Measurements from ENCODE around the gene PAQR4.
A peak's percentile ranks its signal among the peaks of the same experiment; 100 is the strongest.

The PAQR4 gene

GRCh38 chr16:2950353-2950724 is 18.8 kb upstream of the PAQR4 start:
- Histone ChIP-seq H3K27ac (no peak overlapping the region), H3K4me3 (ENCODE audit: low read depth, low read length) (no peak overlapping the region), H3K36me3 (peaks cover 14% of the 10 kb centered on the region), H3K9me3 (ENCODE audit: severe bottlenecking) (no peaks in the 10 kb centered on the region), H3K27me3 (ENCODE audit: insufficient read depth, low read depth, severe bottlenecking) (no peaks in the 10 kb centered on the region)
- TF ChIP-seq CTCF (IDR thresholded peaks at IDR 0.05; ENCODE audit: low read depth, low read length): no peak
- DNase-seq: no peak

GRCh38 chr16:2950773-2951172 is 18.4 kb upstream of the PAQR4 start:
- TF ChIP-seq CTCF (IDR thresholded peaks at IDR 0.05; ENCODE audit: low read depth, low read length): peak; percentile 44
- peak; percentile 70 for DNase-seq
- Histone ChIP-seq H3K27me3 (ENCODE audit: insufficient read depth, low read depth, severe bottlenecking) (no peaks in the 10 kb centered on the region), H3K4me3 (ENCODE audit: low read depth, low read length) (no peak overlapping the region), H3K27ac (no peak overlapping the region), H3K36me3 (peaks cover 14% of the 10 kb centered on the region), H3K9me3 (ENCODE audit: severe bottlenecking) (no peaks in the 10 kb centered on the region)

GRCh38 chr16:2952679-2953078 is 16.5 kb upstream of the PAQR4 start:
- H3K27me3 ChIP-seq (ENCODE audit: insufficient read depth, low read depth, severe bottlenecking): no peaks in the 10 kb centered on the region
- no peak overlapping the region for H3K4me3 ChIP-seq (ENCODE audit: low read depth, low read length)
- no peaks in the 10 kb centered on the region for H3K9me3 ChIP-seq (ENCODE audit: severe bottlenecking)
- TF ChIP-seq CTCF (IDR thresholded peaks at IDR 0.05; ENCODE audit: low read depth, low read length): no peak
- peaks cover 10% of the 10 kb centered on the region for H3K36me3 ChIP-seq
- H3K27ac ChIP-seq: no peak overlapping the region
- no peak for DNase-seq

- no peak for TF ChIP-seq CTCF (IDR thresholded peaks at IDR 0.05; ENCODE audit: low read depth, low read length)
Observed at GRCh38 chr16:2953706-2954627, 15.2 kb upstream of the PAQR4 start.

GRCh38 chr16:2954656-2955381 is 14.3 kb upstream of the PAQR4 start:
- TF ChIP-seq CTCF (IDR thresholded peaks at IDR 0.05; ENCODE audit: low read depth, low read length): no peak
- no peaks in the 10 kb centered on the region for H3K27me3 ChIP-seq (ENCODE audit: insufficient read depth, low read depth, severe bottlenecking)
- no peaks in the 10 kb centered on the region for H3K9me3 ChIP-seq (ENCODE audit: severe bottlenecking)
- H3K36me3 ChIP-seq: no peaks in the 10 kb centered on the region
- H3K27ac ChIP-seq: peak overlapping the region; percentile 86
- H3K4me3 ChIP-seq (ENCODE audit: low read depth, low read length): no peak overlapping the region
- DNase-seq: no peak

More at GRCh38 chr16:2953706-2954627, 15.2 kb upstream of the PAQR4 start:
- DNase-seq: peak; percentile 88
- no peaks in the 10 kb centered on the region for H3K27me3 ChIP-seq (ENCODE audit: insufficient read depth, low read depth, severe bottlenecking)
- no peaks in the 10 kb centered on the region for H3K9me3 ChIP-seq (ENCODE audit: severe bottlenecking)
- peaks cover 4% of the 10 kb centered on the region for H3K36me3 ChIP-seq
- peak overlapping the region; percentile 7; the same call in 1 of the 2 replicates for H3K4me3 ChIP-seq (ENCODE audit: low read depth, low read length)
- H3K27ac ChIP-seq: peak overlapping the region; percentile 86
